Stimulated activated effector memory CD8-positive, alpha-beta T cell treated with anti-CD3 and anti-CD28 coated beads, Interleukin-12 subunit alpha, Interleukin-12 subunit beta, amount 100 ng/mL, for 72 hours (primary cell): Measurements from ENCODE around the gene TBC1D3C.
"Not testable (repeated sequence)": the region's sequence is repeated elsewhere in the genome, so short reads cannot be mapped to it uniquely, and the experiment has no call there.

Experiments
- ATAC-seq: fragments of 150-1000 bp; cut with Tn5 transposase; 2 replicates; pipeline ENCODE4 v1.10.0; 2021
- DNase-seq, 2 donors: peaks; one replicate each; pipeline ENCODE4 v3.0.0; 2021 to 2022; ENCODE audit warnings: low spot score in 2 of 2
- H3K27ac Mint-ChIP-seq: one replicate; pipeline ENCODE4 v1.8.0; 2022; ENCODE audit warnings: mild to moderate bottlenecking, mixed read lengths
- H3K36me3 Mint-ChIP-seq: one replicate; pipeline ENCODE4 v1.8.0; 2022; ENCODE audit warnings: mild to moderate bottlenecking, mixed read lengths
- H3K4me1 Mint-ChIP-seq: one replicate; pipeline ENCODE4 v1.8.0; 2022; ENCODE audit warnings: mixed read lengths
- H3K4me3 Mint-ChIP-seq: one replicate; pipeline ENCODE4 v1.8.0; 2022; ENCODE audit warnings: mild to moderate bottlenecking, mixed read lengths
- H3K9me3 Mint-ChIP-seq: one replicate; pipeline ENCODE4 v1.8.0; 2022; ENCODE audit warnings: mixed read lengths

Gene TBC1D3C

GRCh38 chr17:38068534-38068933, at the start of gene TBC1D3C:
Gene TBC1D3C, minus strand, starts transcription at chr17:38068634. Its CDS starts 1,568 bp downstream, at chr17:38067066.
- H3K36me3 Mint-ChIP-seq, DNase-seq, H3K9me3 Mint-ChIP-seq, H3K4me1 Mint-ChIP-seq, H3K27ac Mint-ChIP-seq, H3K4me3 Mint-ChIP-seq, ATAC-seq: not testable (repeated sequence)

GRCh38 chr17:38099262-38099661, 30.8 kb upstream of the TBC1D3C start:
- H3K4me3 Mint-ChIP-seq, DNase-seq, H3K4me1 Mint-ChIP-seq, H3K36me3 Mint-ChIP-seq, H3K9me3 Mint-ChIP-seq, H3K27ac Mint-ChIP-seq: not testable (repeated sequence)
- peak; percentile 53 for ATAC-seq

GRCh38 chr17:38094059-38094694, 25.7 kb upstream of the TBC1D3C start:
- DNase-seq, H3K27ac Mint-ChIP-seq, H3K4me1 Mint-ChIP-seq, ATAC-seq, H3K9me3 Mint-ChIP-seq, H3K36me3 Mint-ChIP-seq, H3K4me3 Mint-ChIP-seq: not testable (repeated sequence)

DNA sequence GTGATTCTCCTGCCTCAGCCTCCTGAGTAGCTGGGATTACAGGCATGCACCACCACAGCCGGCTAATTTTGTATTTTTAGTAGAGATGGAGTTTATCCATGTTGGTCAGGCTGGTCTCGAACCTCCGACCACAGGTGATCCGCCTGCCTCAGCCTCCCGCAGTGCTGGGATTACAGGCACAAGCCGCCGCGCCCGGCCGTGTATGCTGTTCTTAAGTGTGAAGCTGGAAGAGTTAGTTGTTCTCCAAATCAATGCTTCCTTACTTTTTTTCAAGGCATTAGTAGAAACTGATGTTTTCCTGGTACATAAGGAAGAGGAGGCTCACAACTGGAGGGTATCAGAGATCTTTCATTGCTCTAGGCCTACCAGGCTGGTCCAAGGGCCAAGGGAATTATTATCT, 19.7 kb upstream of the TBC1D3C start:
- not testable (repeated sequence) for H3K36me3 Mint-ChIP-seq, DNase-seq, ATAC-seq, H3K4me1 Mint-ChIP-seq, H3K4me3 Mint-ChIP-seq, H3K27ac Mint-ChIP-seq, H3K9me3 Mint-ChIP-seq

GRCh38 chr17:38087344-38087743, 18.9 kb upstream of the TBC1D3C start:
- not testable (repeated sequence) for H3K36me3 Mint-ChIP-seq, H3K9me3 Mint-ChIP-seq, DNase-seq, H3K4me3 Mint-ChIP-seq, H3K4me1 Mint-ChIP-seq, ATAC-seq, H3K27ac Mint-ChIP-seq
